Endothelial cell of umbilical vein (primary cell): ENCODE results near the gene EVX1. TPM values are rescaled to one million over a fixed set of nuclear protein-coding genes. Genes with fewer than 3 reads are reported as not detected.

Experiments
- BruUV-seq: library from RNA; stranded (reverse); fragments of 400-500 nt; replicated peaks from 2 replicates; lab custom pipeline; 2021; lab: Mats Ljungman, UMichigan
- CTCF ChIA-PET: fragments of 300-600, 350-600 bp; sonication (Branson Sonifier 250); formaldehyde crosslinking; loops from one replicate; lab custom pipeline; 2021; ENCODE audit warnings: antibody characterized with exemption, inconsistent platforms; lab: Charles Lee
- POLR2A ChIA-PET: fragments of 300-600, 350-600 bp; sonication (Branson Sonifier 250); formaldehyde crosslinking; loops from one replicate; lab custom pipeline; 2021; ENCODE audit warnings: antibody characterized with exemption, inconsistent platforms; lab: Charles Lee
- DNase-seq: peaks from one replicate; pipeline ENCODE4 v3.0.0-alpha.2; 2011; ENCODE audit warnings: low read depth, low spot score
- FAIRE-seq: peaks from 2 replicates; lab custom pipeline; 2011; peaks lifted over from hg19 to GRCh38; lab: Jason Lieb, UNC
- H2AFZ ChIP-seq: 2 replicates; pipeline ENCODE4 v1.6.0; 2012; ENCODE audit warnings: low read depth, low read length, control low read depth, inconsistent platforms
- H3K27ac ChIP-seq: 2 replicates; pipeline ENCODE4 v1.5.1; 2011; ENCODE audit warnings: low read depth, mild to moderate bottlenecking, control low read depth, low read length, moderate library complexity; ENCODE audit not compliant: insufficient read depth
- H3K27me3 ChIP-seq, 2 experiments: 2 replicates each; pipeline versions ENCODE4 v1.6.0 to v1.6.1; 2011; ENCODE audit warnings: low read length in 2 of 2, mixed read lengths in 1 of 2; ENCODE audit not compliant: control insufficient read depth in 2 of 2, insufficient read depth in 2 of 2
- H3K36me3 ChIP-seq, 2 experiments: 2 replicates in 1 of 2; 3 replicates in 1 of 2; pipeline ENCODE4 v1.5.1; 2011; ENCODE audit warnings: low read length in 2 of 2, mild to moderate bottlenecking in 1 of 2, moderate library complexity in 1 of 2; ENCODE audit not compliant: control insufficient read depth in 2 of 2, insufficient read depth in 2 of 2; ENCODE audit errors: extremely low read depth in 1 of 2
- H3K4me1 ChIP-seq: 3 replicates; pipeline ENCODE4 v1.5.1; 2011; ENCODE audit warnings: mild to moderate bottlenecking, low read length; ENCODE audit not compliant: control insufficient read depth, insufficient read depth; ENCODE audit errors: extremely low read depth
- H3K4me2 ChIP-seq: 2 replicates; pipeline ENCODE4 v1.6.1; 2011; ENCODE audit warnings: low read length, control low read depth, mixed read lengths; ENCODE audit not compliant: insufficient read depth
- H3K4me3 ChIP-seq, 3 experiments: fragments of 200-600 bp in 1 of 3; sonication (generic), shearing (Covaris generic) in 1 of 3; replicated peaks in 1 of 3; 2 replicates each; pipeline ENCODE4 v1.5.1; 2011 to 2016; ENCODE audit warnings: control low read depth in 3 of 3, low read length in 3 of 3, mild to moderate bottlenecking in 2 of 3, inconsistent platforms in 1 of 3, low read depth in 1 of 3, moderate library complexity in 1 of 3; ENCODE audit not compliant: insufficient read depth in 1 of 3
- H3K79me2 ChIP-seq: 2 replicates; pipeline ENCODE4 v1.6.0; 2012; ENCODE audit warnings: low read length, inconsistent platforms; ENCODE audit not compliant: control insufficient read depth, insufficient read depth
- H3K9ac ChIP-seq: replicated peaks from 2 replicates; pipeline ENCODE3; 2011; ENCODE audit warnings: low read length, control low read depth; ENCODE audit not compliant: insufficient read depth; ENCODE audit errors: extremely low read depth
- H3K9me1 ChIP-seq: replicated peaks from 3 replicates; pipeline ENCODE4 v1.6.0; 2011; ENCODE audit warnings: mild to moderate bottlenecking, low read length; ENCODE audit not compliant: control insufficient read depth, insufficient read depth; ENCODE audit errors: extremely low read depth
- H3K9me3 ChIP-seq: replicated peaks from 2 replicates; pipeline ENCODE4 v1.5.1; 2012; ENCODE audit warnings: low read length, inconsistent platforms; ENCODE audit not compliant: control insufficient read depth, insufficient read depth
- H4K20me1 ChIP-seq: replicated peaks from 2 replicates; pipeline ENCODE3; 2011; ENCODE audit warnings: mild to moderate bottlenecking, low read length; ENCODE audit not compliant: control insufficient read depth, insufficient read depth; ENCODE audit errors: extremely low read depth
- CTCF ChIP-seq, 2 donors: IDR thresholded peaks; 1 replicate in 1 of 2; 2 replicates in 1 of 2; pipeline ENCODE4 v1.5.1; 2011; ENCODE audit warnings: low read length in 2 of 2, mild to moderate bottlenecking in 2 of 2, moderate library complexity in 2 of 2, control low read depth in 1 of 2, inconsistent platforms in 1 of 2, low read depth in 1 of 2; ENCODE audit not compliant: insufficient read depth in 1 of 2; ENCODE audit errors: extremely low read depth in 1 of 2
- EZH2 ChIP-seq: IDR thresholded peaks from 2 replicates; pipeline ENCODE4 v1.6.1; 2012; ENCODE audit warnings: borderline replicate concordance, low read depth, mild to moderate bottlenecking, moderate library complexity, low read length, inconsistent platforms; ENCODE audit not compliant: severe bottlenecking
- FOS ChIP-seq: IDR thresholded peaks from 2 replicates; pipeline ENCODE4 v1.6.1; 2011; ENCODE audit warnings: mild to moderate bottlenecking, low read length, moderate library complexity, borderline replicate concordance; ENCODE audit not compliant: insufficient read depth
- JUN ChIP-seq: IDR thresholded peaks from 2 replicates; pipeline ENCODE4 v1.6.1; 2011; ENCODE audit warnings: borderline replicate concordance, low read depth; ENCODE audit not compliant: insufficient read length, insufficient read depth
- MAX ChIP-seq: IDR thresholded peaks from 2 replicates; pipeline ENCODE4 v1.6.1; 2011; ENCODE audit not compliant: insufficient read depth, insufficient read length
- MYC ChIP-seq: IDR thresholded peaks from one replicate; pipeline ENCODE4 v1.6.1; 2011; ENCODE audit warnings: mild to moderate bottlenecking, low read depth, low read length
- POLR2AphosphoS5 ChIP-seq: IDR thresholded peaks from 2 replicates; pipeline ENCODE4 v1.6.1; 2012; ENCODE audit warnings: low read depth, mild to moderate bottlenecking, control low read depth, low read length, moderate library complexity; ENCODE audit not compliant: insufficient read depth
- dilution Hi-C: fragments of 300-500 bp; cut with MboI; formaldehyde crosslinking; loops from one replicate; pipeline ENCODE4 v1.15.0; 2019; ENCODE audit warnings: low sequenced_read_pairs; ENCODE audit not compliant: extremely low pct_ligation_motif_present
- intact Hi-C: fragments of 100-400 bp; cut with micrococcal nuclease; formaldehyde crosslinking; loops from one replicate; pipeline ENCODE4 v1.10.0; 2022
- polyA plus RNA-seq, 4 experiments: library from polyadenylated mRNA; depleted of rRNA in 3 of 4; stranded (reverse) in 3 of 4; unstranded in 1 of 4; fragments of >200 nt; gene quantifications; 2 replicates each; pipeline versions ENCODE4 v1.2.1 to v1.2.3, GENCODE V29; 2011 to 2012; ENCODE audit warnings: missing spikeins in 1 of 4
- total RNA-seq: library from RNA; stranded (reverse); gene quantifications from 2 replicates; pipeline ENCODE4 v1.2.3, GENCODE V29; 2021

EVX1 gene
- total and polyA plus RNA-seq, 2 donors (not counting 3 experiments of a cell fraction or from before 2014, with no cell fraction given), result not detected

- DNase-seq (no peak), FAIRE-seq (no peak)
- dilution Hi-C loops (no loop called here), intact Hi-C loops (no loop called here)
- Histone ChIP-seq H3K4me2 (no peak overlapping the region), H3K9ac (no peak overlapping the region), H3K36me3 (no peaks in the 10 kb centered on the region), H3K4me1 (peaks cover 14% of the 10 kb centered on the region), H3K9me1 (no peaks in the 10 kb centered on the region), H3K79me2 (no peaks in the 10 kb centered on the region), H3K9me3 (no peaks in the 10 kb centered on the region), H4K20me1 (no peaks in the 10 kb centered on the region), H3K4me3 (no peak overlapping the region), H3K27me3 (peaks cover 79 to 81% of the 10 kb centered on the region in 2 experiments), H3K27ac (no peak overlapping the region), H2AFZ (no peak overlapping the region)
- ChIA-PET CTCF (interaction anchor here (1.4 to 2.2 kb wide), 4 partner anchors 11 to 567 kb away, joined by 3 to 11 read pairs (median 9); no protein-coding TSS in a partner anchor), POLR2A (interaction anchor here (0.7 kb wide), 1 partner anchor 294 kb away, joined by 5 read pairs; no protein-coding TSS in a partner anchor)
- no TSS peak for BruUV-seq
- no peak for TF ChIP-seq POLR2AphosphoS5
- no peak for TF ChIP-seq CTCF (IDR thresholded peaks at IDR 0.05; ENCODE audit: extremely low read depth in 1 of 2, insufficient read depth in 1 of 2, low read depth in 1 of 2, low read length in 2 of 2)
- TF ChIP-seq FOS, result no peak
- TF ChIP-seq MAX, result no peak
- no peak for TF ChIP-seq MYC
- TF ChIP-seq JUN, result no peak
- no peak for TF ChIP-seq EZH2
Measured at GRCh38 chr7:27207348-27207985, 35.1 kb upstream of the EVX1 start.
